Fibroblast of lung (primary cell): Measurements from ENCODE around the gene CORT. TPM values are rescaled to one million over a fixed set of nuclear protein-coding genes. Genes with fewer than 3 reads are reported as not detected.

Source experiments
- DNase-seq, 2 donors: peaks; one replicate each; pipeline versions ENCODE4 v3.0.0 to v3.0.0-alpha.2; 2010; ENCODE audit warnings: low read depth in 2 of 2
- H2AFZ ChIP-seq: 2 replicates; pipeline ENCODE4 v1.5.1; 2012; ENCODE audit warnings: low read length, control low read depth, inconsistent platforms
- H3K27ac ChIP-seq: 2 replicates; pipeline ENCODE4 v1.5.1; 2011; ENCODE audit warnings: low read length, control low read depth; ENCODE audit not compliant: insufficient read depth
- H3K27me3 ChIP-seq: 2 replicates; pipeline ENCODE4 v1.5.1; 2011; ENCODE audit warnings: mild to moderate bottlenecking, low read length; ENCODE audit not compliant: control insufficient read depth, insufficient read depth
- H3K36me3 ChIP-seq: 2 replicates; pipeline ENCODE4 v1.5.1; 2011; ENCODE audit warnings: low read length; ENCODE audit not compliant: control insufficient read depth, insufficient read depth
- H3K4me1 ChIP-seq: 2 replicates; pipeline ENCODE4 v1.5.1; 2011; ENCODE audit warnings: low read length; ENCODE audit not compliant: control insufficient read depth, insufficient read depth; ENCODE audit errors: extremely low read depth
- H3K4me2 ChIP-seq: 2 replicates; pipeline ENCODE4 v1.5.1; 2011; ENCODE audit warnings: low read length, control low read depth; ENCODE audit not compliant: insufficient read depth; ENCODE audit errors: extremely low read depth
- H3K4me3 ChIP-seq, 4 experiments: fragments of 200-600 bp in 1 of 4; sonication (generic) in 1 of 4; replicated peaks in 1 of 4; 2 replicates each; pipeline ENCODE4 v1.5.1; 2011 to 2016; ENCODE audit warnings: low read length in 4 of 4, low read depth in 3 of 4, mild to moderate bottlenecking in 3 of 4, control low read depth in 2 of 4, inconsistent platforms in 1 of 4, mixed read lengths in 1 of 4; ENCODE audit not compliant: insufficient read depth in 1 of 4; ENCODE audit errors: control extremely low read depth in 1 of 4
- H3K79me2 ChIP-seq: 2 replicates; pipeline ENCODE4 v1.5.1; 2012; ENCODE audit warnings: mild to moderate bottlenecking, low read length, inconsistent platforms; ENCODE audit not compliant: control insufficient read depth, insufficient read depth
- H3K9ac ChIP-seq: 2 replicates; pipeline ENCODE4 v1.5.1; 2011; ENCODE audit warnings: mild to moderate bottlenecking, low read length, control low read depth; ENCODE audit not compliant: insufficient read depth
- H3K9me3 ChIP-seq: 2 replicates; pipeline ENCODE4 v1.5.1; 2012; ENCODE audit warnings: low read depth, low read length; ENCODE audit not compliant: control insufficient read depth, insufficient read depth
- H4K20me1 ChIP-seq: 2 replicates; pipeline ENCODE4 v1.5.1; 2011; ENCODE audit warnings: low read length; ENCODE audit not compliant: control insufficient read depth, insufficient read depth; ENCODE audit errors: extremely low read depth
- EZH2 ChIP-seq: IDR thresholded peaks from 2 replicates; pipeline ENCODE4 v1.5.1; 2012; ENCODE audit warnings: low read length, control low read depth, mild to moderate bottlenecking; ENCODE audit errors: missing control alignments
- polyA plus RNA-seq, 2 donors: library from polyadenylated mRNA; depleted of rRNA in 1 of 2; stranded (reverse) in 1 of 2; unstranded in 1 of 2; fragments of >200 nt; gene quantifications; 2 replicates each; pipeline ENCODE4 v1.2.1, GENCODE V29; 2011 to 2012; ENCODE audit warnings: missing spikeins in 1 of 2
- total RNA-seq: library from RNA; depleted of rRNA; stranded (reverse); fragments of >200 nt; gene quantifications from 2 replicates; pipeline ENCODE4 v1.2.1, GENCODE V29; 2014
- TF ChIP-seq, protein P1 (sequence below), 2 donors: IDR thresholded peaks in 1 of 2; conservative IDR thresholded peaks in 1 of 2; 1 replicate in 1 of 2; 2 replicates in 1 of 2; pipeline ENCODE4 v1.5.1; 2011 to 2012; ENCODE audit warnings: low read length in 2 of 2, control low read depth in 1 of 2, inconsistent platforms in 1 of 2, low read depth in 1 of 2, mild to moderate bottlenecking in 1 of 2

Gene CORT
- total and polyA plus RNA-seq, 2 donors (not counting 1 experiment from before 2014, with no cell fraction given), result 0.17 TPM; not detected in 1

DNA sequence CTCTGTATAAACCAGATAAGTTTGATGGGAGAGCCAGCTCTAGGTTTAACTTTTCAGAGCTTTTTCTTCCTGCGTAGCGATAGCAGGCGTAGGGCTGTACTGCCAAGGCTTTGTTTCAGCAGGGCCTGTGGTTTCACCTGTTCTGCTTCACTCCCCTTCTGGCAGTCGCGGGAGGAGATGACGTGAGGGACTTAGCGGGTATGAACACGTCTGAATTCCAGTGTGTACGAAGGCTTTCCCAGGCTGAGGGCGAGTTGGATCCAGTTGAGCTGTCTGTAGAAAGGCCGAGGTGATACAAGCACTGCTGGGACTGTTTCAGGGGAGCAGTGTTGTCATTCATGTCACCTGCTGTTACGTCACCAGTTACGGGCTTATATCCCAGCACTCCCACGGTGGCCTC lies 46.1 kb downstream of the CORT start:
- H3K9me3 ChIP-seq, result no peaks in the 10 kb centered on the region
- no peak overlapping the region for H3K4me3 ChIP-seq
- H3K79me2 ChIP-seq, result peaks cover 16% of the 10 kb centered on the region
- H3K27me3 ChIP-seq, result no peaks in the 10 kb centered on the region
- no peak overlapping the region for H3K9ac ChIP-seq
- TF ChIP-seq, protein P1, sequence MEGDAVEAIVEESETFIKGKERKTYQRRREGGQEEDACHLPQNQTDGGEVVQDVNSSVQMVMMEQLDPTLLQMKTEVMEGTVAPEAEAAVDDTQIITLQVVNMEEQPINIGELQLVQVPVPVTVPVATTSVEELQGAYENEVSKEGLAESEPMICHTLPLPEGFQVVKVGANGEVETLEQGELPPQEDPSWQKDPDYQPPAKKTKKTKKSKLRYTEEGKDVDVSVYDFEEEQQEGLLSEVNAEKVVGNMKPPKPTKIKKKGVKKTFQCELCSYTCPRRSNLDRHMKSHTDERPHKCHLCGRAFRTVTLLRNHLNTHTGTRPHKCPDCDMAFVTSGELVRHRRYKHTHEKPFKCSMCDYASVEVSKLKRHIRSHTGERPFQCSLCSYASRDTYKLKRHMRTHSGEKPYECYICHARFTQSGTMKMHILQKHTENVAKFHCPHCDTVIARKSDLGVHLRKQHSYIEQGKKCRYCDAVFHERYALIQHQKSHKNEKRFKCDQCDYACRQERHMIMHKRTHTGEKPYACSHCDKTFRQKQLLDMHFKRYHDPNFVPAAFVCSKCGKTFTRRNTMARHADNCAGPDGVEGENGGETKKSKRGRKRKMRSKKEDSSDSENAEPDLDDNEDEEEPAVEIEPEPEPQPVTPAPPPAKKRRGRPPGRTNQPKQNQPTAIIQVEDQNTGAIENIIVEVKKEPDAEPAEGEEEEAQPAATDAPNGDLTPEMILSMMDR (conservative IDR thresholded peaks at IDR 0.05 in 1 of 2, IDR thresholded peaks at IDR 0.05 in 1 of 2; ENCODE audit: low read depth in 1 of 2, low read length in 2 of 2), result no peak
- no peak overlapping the region for H3K27ac ChIP-seq
- H2AFZ ChIP-seq, result no peak overlapping the region
- no peak overlapping the region for H3K4me2 ChIP-seq
- H3K4me1 ChIP-seq, result no peaks in the 10 kb centered on the region
- DNase-seq, result no peak
- no peaks in the 10 kb centered on the region for H4K20me1 ChIP-seq
- peaks cover 2% of the 10 kb centered on the region for H3K36me3 ChIP-seq

DNA sequence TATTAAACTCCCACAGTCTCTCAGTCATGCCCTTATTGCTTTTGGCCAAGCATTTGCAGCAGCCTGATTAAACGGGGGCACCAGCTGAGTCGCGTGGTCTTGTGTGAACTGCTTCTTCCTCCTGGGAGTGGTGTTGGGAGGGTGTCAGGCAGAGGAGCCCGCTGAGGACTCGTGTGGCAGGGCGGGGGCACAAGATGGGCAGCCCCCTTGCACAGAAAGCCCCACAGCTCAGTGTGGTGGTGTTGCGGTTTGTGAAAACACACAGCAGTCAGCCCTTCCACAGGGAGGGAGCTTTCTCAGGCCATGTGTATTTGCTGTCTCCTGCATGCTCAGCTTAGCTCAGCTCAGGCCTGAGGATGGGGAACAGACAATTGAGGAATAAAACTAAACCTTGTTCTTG lies 47.3 kb downstream of the CORT start:
- H3K9me3 ChIP-seq, result no peaks in the 10 kb centered on the region
- no peaks in the 10 kb centered on the region for H4K20me1 ChIP-seq
- no peak overlapping the region for H3K4me3 ChIP-seq
- H3K27me3 ChIP-seq, result no peaks in the 10 kb centered on the region
- no peak overlapping the region for H2AFZ ChIP-seq
- TF ChIP-seq EZH2, result no peak
- TF ChIP-seq, protein P1 (conservative IDR thresholded peaks at IDR 0.05 in 1 of 2, IDR thresholded peaks at IDR 0.05 in 1 of 2; ENCODE audit: low read depth in 1 of 2, low read length in 2 of 2), result no peak
- no peak overlapping the region for H3K4me2 ChIP-seq
- no peak overlapping the region for H3K27ac ChIP-seq
- H3K36me3 ChIP-seq, result peaks cover 2% of the 10 kb centered on the region
- peaks cover 16% of the 10 kb centered on the region for H3K79me2 ChIP-seq
- no peak for DNase-seq
- no peak overlapping the region for H3K9ac ChIP-seq
- H3K4me1 ChIP-seq, result no peaks in the 10 kb centered on the region

DNA sequence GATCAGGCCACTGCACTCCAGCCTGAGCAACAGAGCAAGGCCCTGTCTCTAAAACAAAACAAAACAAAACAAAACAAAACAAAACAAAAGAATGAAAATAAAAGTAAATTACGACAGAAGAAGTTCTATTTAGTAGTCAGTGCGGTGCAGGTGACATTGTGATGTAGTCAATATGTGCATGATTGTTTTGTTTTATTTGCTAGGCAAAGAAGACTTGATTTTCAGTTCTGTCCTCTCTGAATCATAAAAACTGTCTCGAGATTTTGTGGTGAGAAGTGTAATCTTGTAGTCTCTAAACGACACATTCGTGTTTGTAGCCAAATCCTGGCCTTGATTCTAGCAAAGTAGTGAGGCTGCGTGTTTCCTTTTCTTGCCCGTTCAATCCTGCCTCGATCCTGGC lies 48.4 kb downstream of the CORT start:
- Histone ChIP-seq H3K9ac (no peak overlapping the region), H2AFZ (no peak overlapping the region), H3K4me1 (no peaks in the 10 kb centered on the region), H3K4me2 (no peak overlapping the region), H3K27ac (no peak overlapping the region), H3K79me2 (peaks cover 13% of the 10 kb centered on the region), H3K4me3 (no peak overlapping the region), H4K20me1 (no peaks in the 10 kb centered on the region), H3K27me3 (no peaks in the 10 kb centered on the region), H3K9me3 (no peaks in the 10 kb centered on the region), H3K36me3 (peaks cover 2% of the 10 kb centered on the region)
- DNase-seq, result no peak
- no peak for TF ChIP-seq EZH2
- TF ChIP-seq, protein P1 (conservative IDR thresholded peaks at IDR 0.05 in 1 of 2, IDR thresholded peaks at IDR 0.05 in 1 of 2; ENCODE audit: low read depth in 1 of 2, low read length in 2 of 2), result no peak

Other genes starting within 250 kb of the CORT start
- gene KIF1B, start 239.5 kb upstream of the CORT start, total RNA-seq, result 19.5 and 34.3 TPM in 2 replicates
- gene KIF1B, start 239.5 kb upstream of the CORT start, polyA plus RNA-seq, result 23.4 and 23.6 TPM in 2 replicates
- gene PGD, start 51.0 kb upstream of the CORT start, total RNA-seq, result 135 and 158 TPM in 2 replicates
- 121 and 179 TPM in 2 replicates for gene PGD, start 51.0 kb upstream of the CORT start, polyA plus RNA-seq
- 7.4 and 10.2 TPM in 2 replicates for gene CENPS, start 19.6 kb upstream of the CORT start, total RNA-seq
- 11.9 and 15.3 TPM in 2 replicates for gene CENPS, start 19.6 kb upstream of the CORT start, polyA plus RNA-seq
- gene DFFA, start 22.5 kb downstream of the CORT start, total RNA-seq, result 32.1 and 33.5 TPM in 2 replicates
- 27.8 and 34.2 TPM in 2 replicates for gene DFFA, start 22.5 kb downstream of the CORT start, polyA plus RNA-seq
- 8.2 and 11.4 TPM in 2 replicates for gene PEX14, start 24.9 kb downstream of the CORT start, total RNA-seq
- 10.3 and 14.4 TPM in 2 replicates for gene PEX14, start 24.9 kb downstream of the CORT start, polyA plus RNA-seq